Heart left ventricle (tissue), 16 donors: ENCODE measurements around the gene SKI. TPM values are rescaled to one million over a fixed set of nuclear protein-coding genes. Genes with fewer than 3 reads are reported as not detected.

Source experiments
- ATAC-seq, 4 donors: fragments of 200-7000 bp; cut with Tn5 transposase; one replicate each; pipeline ENCODE4 v1.9.1; 2020 to 2022; ENCODE audit warnings: moderate library complexity in 4 of 4, mild to moderate bottlenecking in 3 of 4, moderate number of reproducible peaks in 1 of 4
- DNase-seq, 5 donors: peaks; one replicate each; pipeline ENCODE4 v3.0.0-alpha.2; 2020
- H3K27ac ChIP-seq, 12 donors: fragments of 200-600 bp; sonication (generic) in 4 of 12; one replicate each; pipeline versions ENCODE4 v1.5.0 to v1.8.0; 2016 to 2022; ENCODE audit warnings: mild to moderate bottlenecking in 2 of 12
- H3K27me3 ChIP-seq, 9 donors: fragments of 200-600 bp; sonication (generic) in 2 of 9; one replicate each; pipeline versions ENCODE4 v1.5.1 to v1.8.0; 2016 to 2022; ENCODE audit warnings: mild to moderate bottlenecking in 3 of 9
- H3K36me3 ChIP-seq, 9 donors: fragments of 200-600 bp; sonication (generic) in 2 of 9; one replicate each; pipeline versions ENCODE4 v1.5.0 to v1.8.0; 2018 to 2022; ENCODE audit warnings: mild to moderate bottlenecking in 2 of 9
- H3K4me1 ChIP-seq, 12 donors: fragments of 200-600 bp; sonication (generic) in 4 of 12; one replicate each; pipeline versions ENCODE4 v1.5.0 to v1.8.0; 2016 to 2022; ENCODE audit warnings: mild to moderate bottlenecking in 3 of 12
- H3K4me3 ChIP-seq, 12 donors: fragments of 200-600 bp; sonication (generic) in 4 of 12; one replicate each; pipeline versions ENCODE4 v1.5.0 to v1.8.0; 2017 to 2022; ENCODE audit warnings: mild to moderate bottlenecking in 9 of 12, moderate library complexity in 4 of 12
- H3K9me3 ChIP-seq, 12 donors: fragments of 200-600 bp; sonication (generic) in 4 of 12; one replicate each; pipeline versions ENCODE4 v1.5.0 to v1.8.0; 2016 to 2022; ENCODE audit warnings: mild to moderate bottlenecking in 1 of 12
- POLR2A ChIP-seq, 2 donors: fragments of 450-650 bp; IDR thresholded peaks; one replicate each; pipeline ENCODE4 v1.6.1; 2017; ENCODE audit warnings: antibody characterized with exemption in 2 of 2, mild to moderate bottlenecking in 2 of 2, moderate library complexity in 2 of 2
- WGBS, 4 donors: extraction: QIAGEN DNeasy Blood & Tissue Kit in 2 of 4; methylation state at CpG; one replicate each; pipeline versions ENCODE4 v1.1.5 to v1.1.7; 2013 to 2018; 5-methylcytosine and 5-hydroxymethylcytosine counted together
- intact Hi-C, 10 donors: fragments of 100-400 bp; cut with DNase I; formaldehyde crosslinking; loops; one replicate each; pipeline versions ENCODE4 v1.11.1 to v1.14.2; 2022
- polyA plus RNA-seq, 2 donors: library from polyadenylated mRNA; stranded (reverse); fragments of 200-250 nt; gene quantifications; one replicate each; pipeline ENCODE4 v1.2.3, GENCODE V29; 2013
- total RNA-seq, 9 donors: library from RNA; depleted of rRNA in 2 of 9; stranded (reverse); fragments of >200 nt in 2 of 9; fragmentation: NEBNext Ultra II Directional in 3 of 9; extraction: Animal tissue kit (Norgen Biotek cat#: 25700) in 3 of 9; gene quantifications; one replicate each; pipeline versions ENCODE4 v1.1.0 to v1.2.4, GENCODE V29; 2016 to 2023
- TF ChIP-seq, protein P1 (sequence below), 12 donors: fragments of 200-600 bp; sonication (generic) in 4 of 12; IDR thresholded peaks; one replicate each; pipeline versions ENCODE4 v1.5.0 to v1.8.0; 2018 to 2022; ENCODE audit warnings: antibody characterized with exemption in 12 of 12, mild to moderate bottlenecking in 5 of 12
- donor health status: ischemic (EF 13 %, LVEDD 7.1; RV severe dilation, severe dysfunction).
- donor health status: healthy with polysubstance abuse.
- donor health status: DM: no; HTN: yes; CAD: no.
- donor health status: DM: no; HTN: no; CAD: no.
- donor health status: ischemic (EF 25% LVEDD 6.9; RV normal size, moderate dysfunction).
- donor health status: ischemic (EF 25% LVEDD 5.7; RV mildly dilated, moderate dysfunction).
- donor health status: healthy.
- donor health status: DM: yes; HTN: yes; CAD: no.
- donor health status: ischemic (EF 35%, LVEDD 5.7; RV mildly dilated, moderate dysfunction).
- donor health status: nonischemic (EF 11% LVEDD 7.7; RV severe dilation, severe dysfunction).
- donor health status: DM: yes; HTN: yes; CAD: no.
- donor health status: PGD.
- donor health status: ischemic (EF 29% LVEDD 5.4; RV normal size, mild dysfunction).
- donor health status: nonischemic (EF 23%, LVEDD 6.1; RV moderate dilation, normal function).

SKI gene
- total and polyA plus RNA-seq, 11 donors = 16.9 to 52.7 (median 38.9) TPM

DNA sequence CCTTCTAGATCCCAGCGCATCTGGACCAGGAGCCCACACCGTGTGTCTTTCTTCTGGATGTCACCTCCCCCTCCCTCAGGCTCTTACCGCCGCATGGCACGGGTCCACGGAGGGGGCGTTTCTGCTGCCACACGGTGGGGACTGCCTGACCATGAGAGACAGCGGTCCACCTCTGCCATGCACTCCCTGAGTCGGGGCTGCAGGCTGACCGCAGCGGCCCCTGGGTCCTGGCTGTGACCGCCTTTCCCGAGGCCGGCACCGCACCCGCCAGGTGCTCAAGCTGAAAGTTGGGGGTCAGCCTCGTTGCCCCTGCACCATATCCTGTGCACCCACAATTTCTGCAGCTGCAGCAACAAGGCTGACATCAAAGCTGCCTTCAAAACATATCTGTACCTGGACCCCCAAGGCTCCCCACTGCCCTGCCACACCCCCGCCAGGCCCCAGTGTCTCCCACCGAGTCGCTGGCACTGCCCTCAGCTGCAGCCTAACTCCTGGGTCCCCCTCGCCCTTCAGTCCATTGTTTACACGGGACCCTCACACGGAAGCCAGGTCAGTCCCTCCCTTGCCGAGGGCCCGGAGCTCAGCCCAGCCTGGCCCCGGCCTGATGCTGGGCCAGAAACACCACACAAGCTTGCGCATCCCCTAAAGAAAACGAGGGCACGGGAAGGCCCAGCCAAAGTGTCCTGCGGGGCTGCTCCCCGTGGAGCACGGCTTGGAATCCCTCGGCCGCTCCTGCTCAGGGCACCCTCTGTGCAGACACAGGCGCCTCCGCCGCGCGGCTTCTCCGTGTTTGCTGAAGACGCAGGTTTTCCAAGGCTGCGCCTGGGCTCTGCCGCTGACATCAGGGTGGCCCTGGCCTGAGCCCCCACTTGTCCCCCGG lies 111.3 kb downstream of the SKI start:
- WGBS, 4 donors = 86 to 91% (median 89%) methylated on average over 39 to 45 of the region's 45 CpGs
- no peaks in the 10 kb centered on the region for H3K27me3 ChIP-seq
- H3K36me3 ChIP-seq = no peaks in the 10 kb centered on the region
- ATAC-seq (no peak), DNase-seq (peak in 1 of 5 donors; percentile 64)
- H3K4me3 ChIP-seq = no peak overlapping the region
- no peak overlapping the region for H3K27ac ChIP-seq
- TF ChIP-seq POLR2A (IDR thresholded peaks at IDR 0.05) = no peak
- TF ChIP-seq, protein P1, sequence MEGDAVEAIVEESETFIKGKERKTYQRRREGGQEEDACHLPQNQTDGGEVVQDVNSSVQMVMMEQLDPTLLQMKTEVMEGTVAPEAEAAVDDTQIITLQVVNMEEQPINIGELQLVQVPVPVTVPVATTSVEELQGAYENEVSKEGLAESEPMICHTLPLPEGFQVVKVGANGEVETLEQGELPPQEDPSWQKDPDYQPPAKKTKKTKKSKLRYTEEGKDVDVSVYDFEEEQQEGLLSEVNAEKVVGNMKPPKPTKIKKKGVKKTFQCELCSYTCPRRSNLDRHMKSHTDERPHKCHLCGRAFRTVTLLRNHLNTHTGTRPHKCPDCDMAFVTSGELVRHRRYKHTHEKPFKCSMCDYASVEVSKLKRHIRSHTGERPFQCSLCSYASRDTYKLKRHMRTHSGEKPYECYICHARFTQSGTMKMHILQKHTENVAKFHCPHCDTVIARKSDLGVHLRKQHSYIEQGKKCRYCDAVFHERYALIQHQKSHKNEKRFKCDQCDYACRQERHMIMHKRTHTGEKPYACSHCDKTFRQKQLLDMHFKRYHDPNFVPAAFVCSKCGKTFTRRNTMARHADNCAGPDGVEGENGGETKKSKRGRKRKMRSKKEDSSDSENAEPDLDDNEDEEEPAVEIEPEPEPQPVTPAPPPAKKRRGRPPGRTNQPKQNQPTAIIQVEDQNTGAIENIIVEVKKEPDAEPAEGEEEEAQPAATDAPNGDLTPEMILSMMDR (IDR thresholded peaks at IDR 0.05) = no peak
- no peaks in the 10 kb centered on the region for H3K9me3 ChIP-seq
- intact Hi-C loops = no loop called here
- no peaks in the 10 kb centered on the region for H3K4me1 ChIP-seq

GRCh38 chr1:2340086-2340917 lies 112.2 kb downstream of the SKI start:
- Histone ChIP-seq H3K4me1 (no peaks in the 10 kb centered on the region), H3K9me3 (no peaks in the 10 kb centered on the region), H3K36me3 (no peaks in the 10 kb centered on the region), H3K27ac (no peak overlapping the region), H3K27me3 (no peaks in the 10 kb centered on the region), H3K4me3 (no peak overlapping the region)
- TF ChIP-seq, protein P1 (IDR thresholded peaks at IDR 0.05) = no peak
- peak in 1 of 5 donors; percentile 53 for DNase-seq
- no peak for ATAC-seq
- intact Hi-C loops = no loop called here
- WGBS, 4 donors = 86 to 93% (median 91%) methylated on average over 19 to 24 of the region's 24 CpGs

DNA sequence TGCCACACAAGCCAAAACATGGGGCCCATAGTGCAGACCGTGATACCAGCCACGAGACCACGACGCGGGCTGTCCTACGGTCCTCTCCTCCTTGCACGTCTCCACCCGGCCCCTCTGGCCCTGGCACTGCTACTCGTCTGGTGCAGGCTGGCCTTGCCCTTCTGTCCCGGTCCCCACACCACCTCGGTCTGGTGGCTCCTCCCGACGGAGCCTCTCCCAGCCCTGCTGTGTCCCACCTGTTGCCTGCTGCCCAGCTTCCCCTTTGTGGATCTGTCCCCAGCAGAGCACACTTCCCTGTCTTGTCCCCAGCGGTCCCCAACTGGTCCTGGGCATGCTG lies 112.8 kb downstream of the SKI start:
- 94 to 99% (median 94%) methylated on average over 14 of the region's 14 CpGs for WGBS, 4 donors
- H3K4me1 ChIP-seq = no peaks in the 10 kb centered on the region
- H3K36me3 ChIP-seq = no peaks in the 10 kb centered on the region
- ATAC-seq = no peak
- no peaks in the 10 kb centered on the region for H3K9me3 ChIP-seq
- intact Hi-C loops = no loop called here
- peak in 1 of 5 donors; percentile 48 for DNase-seq
- H3K27me3 ChIP-seq = no peaks in the 10 kb centered on the region
- no peak for TF ChIP-seq POLR2A (IDR thresholded peaks at IDR 0.05)
- TF ChIP-seq, protein P1 (IDR thresholded peaks at IDR 0.05) = no peak
- no peak overlapping the region for H3K27ac ChIP-seq
- H3K4me3 ChIP-seq = no peak overlapping the region

DNA sequence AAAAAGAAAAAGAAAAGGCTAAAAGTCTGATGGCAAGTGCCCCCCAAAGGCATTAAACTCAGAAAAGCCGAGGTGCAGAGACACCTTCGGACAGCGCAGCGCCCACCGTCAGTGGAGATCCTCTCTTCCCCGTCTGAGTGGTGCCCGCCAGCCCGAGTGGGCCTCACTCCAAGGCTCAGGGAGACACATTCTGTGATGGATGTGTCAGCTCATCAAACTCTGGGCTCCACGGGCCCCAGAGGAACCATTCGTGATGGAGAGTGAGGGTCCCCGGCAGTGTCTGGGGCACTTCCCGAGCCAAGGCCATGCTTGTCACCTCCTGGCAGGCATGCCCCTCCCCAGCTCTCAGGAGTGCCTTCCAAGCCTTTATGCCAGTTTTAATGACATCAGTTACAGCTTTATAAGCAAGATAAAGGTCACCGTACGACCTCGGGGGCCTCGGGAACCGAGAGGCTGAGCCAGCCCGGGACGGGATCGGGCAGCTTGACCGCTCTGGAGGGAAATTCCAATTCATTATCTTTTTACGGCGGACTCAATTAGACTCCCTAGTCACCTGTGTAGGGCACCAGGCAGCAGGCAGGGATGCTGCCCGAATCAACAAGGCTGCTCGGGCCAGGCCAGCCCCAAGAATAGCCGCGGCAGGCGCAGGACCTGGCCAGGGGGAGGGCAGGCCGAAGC lies 113.7 kb downstream of the SKI start:
- DNase-seq (peak in 2 of 5 donors; percentile 10 to 45), ATAC-seq (no peak)
- no peaks in the 10 kb centered on the region for H3K9me3 ChIP-seq
- no peaks in the 10 kb centered on the region for H3K27me3 ChIP-seq
- H3K36me3 ChIP-seq = no peaks in the 10 kb centered on the region
- intact Hi-C loops = no loop called here
- H3K4me1 ChIP-seq = no peaks in the 10 kb centered on the region
- WGBS, 4 donors = 90 to 94% (median 91%) methylated on average over 28 to 29 of the region's 29 CpGs
- no peak for TF ChIP-seq POLR2A (IDR thresholded peaks at IDR 0.05)
- TF ChIP-seq, protein P1 (IDR thresholded peaks at IDR 0.05) = no peak
- no peak overlapping the region for H3K27ac ChIP-seq
- no peak overlapping the region for H3K4me3 ChIP-seq
